Caco-2 (cell line): Measurements from ENCODE around the gene CC2D1A. TPM values are rescaled to one million over a fixed set of nuclear protein-coding genes. Genes with fewer than 3 reads are reported as not detected.
"Not testable (repeated sequence)": the region's sequence is repeated elsewhere in the genome, so short reads cannot be mapped to it uniquely, and the experiment has no call there.

Experiments used
- BruUV-seq: library from RNA; stranded (reverse); fragments of 400-500 nt; replicated peaks from 2 replicates; lab custom pipeline; 2021; lab: Mats Ljungman, UMichigan
- CTCF ChIA-PET: fragments of 300-600 bp; sonication (Branson Sonifier 250); formaldehyde crosslinking; loops from one replicate; lab custom pipeline; 2022; ENCODE audit warnings: antibody characterized with exemption; lab: Charles Lee
- POLR2A ChIA-PET: fragments of 300-600 bp; sonication (Branson Sonifier 250); formaldehyde crosslinking; loops from one replicate; lab custom pipeline; 2022; ENCODE audit warnings: antibody characterized with exemption; lab: Charles Lee
- DNase-seq, 2 experiments: peaks; one replicate each; pipeline versions ENCODE4 v3.0.0 to v3.0.0-alpha.2; 2020 to 2022
- H3K27me3 ChIP-seq: replicated peaks from 2 replicates; pipeline ENCODE4 v1.6.0; 2011; ENCODE audit warnings: low read length; ENCODE audit not compliant: control insufficient read depth, insufficient read depth
- H3K36me3 ChIP-seq: 2 replicates; pipeline ENCODE4 v1.5.1; 2011; ENCODE audit warnings: low read length; ENCODE audit not compliant: control insufficient read depth, insufficient read depth
- H3K4me1 ChIP-seq: fragments of 250-450 bp; sonication (Bioruptor Pico); 2 replicates; pipeline ENCODE4 v1.5.1; 2020; ENCODE audit warnings: mild to moderate bottlenecking
- H3K4me3 ChIP-seq: 2 replicates; pipeline ENCODE4 v1.5.1; 2011; ENCODE audit warnings: low read depth, mild to moderate bottlenecking, control low read depth, low read length
- H3K9me3 ChIP-seq: fragments of 250-450 bp; sonication (Bioruptor Pico); 2 replicates; pipeline ENCODE4 v1.5.1; 2020; ENCODE audit warnings: mild to moderate bottlenecking, moderate library complexity
- H3K27ac Mint-ChIP-seq: one replicate; pipeline ENCODE4 v1.8.0; 2022; ENCODE audit warnings: mixed read lengths; ENCODE audit not compliant: unreplicated experiment
- H3K27me3 Mint-ChIP-seq: one replicate; pipeline ENCODE4 v1.8.0; 2022; ENCODE audit warnings: mixed read lengths; ENCODE audit not compliant: insufficient read depth, unreplicated experiment
- H3K36me3 Mint-ChIP-seq: one replicate; pipeline ENCODE4 v1.8.0; 2022; ENCODE audit warnings: mild to moderate bottlenecking, mixed read lengths; ENCODE audit not compliant: insufficient read depth, unreplicated experiment
- H3K4me1 Mint-ChIP-seq: one replicate; pipeline ENCODE4 v1.8.0; 2022; ENCODE audit warnings: low read depth, mixed read lengths; ENCODE audit not compliant: unreplicated experiment
- H3K4me3 Mint-ChIP-seq: one replicate; pipeline ENCODE4 v1.8.0; 2022; ENCODE audit warnings: mild to moderate bottlenecking, moderate library complexity, mixed read lengths; ENCODE audit not compliant: unreplicated experiment
- H3K9me3 Mint-ChIP-seq: one replicate; pipeline ENCODE4 v1.8.0; 2022; ENCODE audit warnings: mixed read lengths; ENCODE audit not compliant: unreplicated experiment
- CTCF ChIP-seq, 2 experiments: fragments of 200-600 bp in 1 of 2; IDR thresholded peaks; 1 replicate in 1 of 2; 2 replicates in 1 of 2; pipeline versions ENCODE4 v1.5.1 to v1.8.0; 2011 to 2022; ENCODE audit warnings: antibody characterized with exemption in 1 of 2, control low read depth in 1 of 2, inconsistent platforms in 1 of 2, low read depth in 1 of 2, low read length in 1 of 2, mild to moderate bottlenecking in 1 of 2, moderate library complexity in 1 of 2; ENCODE audit not compliant: insufficient read depth in 1 of 2, severe bottlenecking in 1 of 2, unreplicated experiment in 1 of 2
- intact Hi-C: fragments of 100-400 bp; cut with micrococcal nuclease; formaldehyde crosslinking; loops from one replicate; pipeline ENCODE4 v1.10.0; 2022; ENCODE audit not compliant: unreplicated experiment
- total RNA-seq: library from RNA; stranded (reverse); gene quantifications from 2 replicates; pipeline ENCODE4 v1.2.3, GENCODE V29; 2022

Gene CC2D1A
- total RNA-seq, 1 experiment from 2014 or later = 48.2 TPM

DNA sequence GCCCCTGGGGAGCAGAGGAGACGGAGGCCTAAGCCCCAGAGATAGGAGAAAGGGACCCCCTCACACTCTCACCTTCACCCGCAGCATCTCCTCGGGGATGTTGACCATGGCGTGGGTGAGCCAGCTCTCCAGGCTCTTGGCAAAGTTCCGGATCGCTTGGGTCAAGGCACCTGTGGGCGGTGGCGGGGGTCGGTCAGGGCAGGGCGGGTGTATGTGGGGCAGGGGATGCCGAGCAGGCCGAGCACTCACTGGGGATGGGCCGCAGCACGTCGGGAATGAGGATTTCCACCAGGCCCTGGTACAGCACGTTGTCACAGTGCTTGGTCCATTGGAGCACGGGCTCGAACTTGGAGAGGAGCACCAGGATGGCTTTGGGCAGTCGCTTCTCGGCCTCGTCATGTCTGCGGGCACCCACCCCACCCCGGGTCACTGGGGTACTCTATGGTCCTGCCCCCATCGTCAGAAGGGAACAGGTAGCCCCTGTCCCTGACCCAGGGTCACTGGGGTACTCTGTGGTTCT lies 59.4 kb downstream of the CC2D1A start:
- CTCF ChIA-PET = no interaction called here

GRCh38 chr19:13965926-13966683 lies 60.1 kb downstream of the CC2D1A start:
- no peak overlapping the region for H3K27ac Mint-ChIP-seq
- TF ChIP-seq CTCF (IDR thresholded peaks at IDR 0.05; ENCODE audit: insufficient read depth in 1 of 2, low read depth in 1 of 2, low read length in 1 of 2, severe bottlenecking in 1 of 2, unreplicated experiment in 1 of 2) = no peak
- Histone ChIP-seq H3K4me1 (no peaks in the 10 kb centered on the region), H3K36me3 (0 out of 2 replicates have a peak, but pooled peaks cover 2% of the 10 kb centered on the region), H3K9me3 (no peaks in the 10 kb centered on the region), H3K4me3 (no peak overlapping the region), H3K27me3 (no peaks in the 10 kb centered on the region)
- DNase-seq = no peak
- no peaks in the 10 kb centered on the region for H3K27me3 Mint-ChIP-seq
- CTCF ChIA-PET = no interaction called here
- BruUV-seq = no TSS peak
- H3K9me3 Mint-ChIP-seq = no peaks in the 10 kb centered on the region
- intact Hi-C loops = no loop called here
- POLR2A ChIA-PET = no interaction called here
- H3K4me1 Mint-ChIP-seq = no peaks in the 10 kb centered on the region
- no peak overlapping the region for H3K4me3 Mint-ChIP-seq
- peaks cover 38% of the 10 kb centered on the region for H3K36me3 Mint-ChIP-seq

More for the DNA sequence above, 59.4 kb downstream of the CC2D1A start:
- no peak overlapping the region for H3K4me3 Mint-ChIP-seq
- peaks cover 38% of the 10 kb centered on the region for H3K36me3 Mint-ChIP-seq
- no peaks in the 10 kb centered on the region for H3K4me1 Mint-ChIP-seq
- Histone ChIP-seq H3K9me3 (no peaks in the 10 kb centered on the region), H3K4me3 (no peak overlapping the region), H3K27me3 (no peaks in the 10 kb centered on the region), H3K4me1 (no peaks in the 10 kb centered on the region), H3K36me3 (peaks cover 4% of the 10 kb centered on the region)
- BruUV-seq = no TSS peak
- no peaks in the 10 kb centered on the region for H3K9me3 Mint-ChIP-seq
- POLR2A ChIA-PET = no interaction called here
- DNase-seq = no peak
- TF ChIP-seq CTCF (IDR thresholded peaks at IDR 0.05; ENCODE audit: insufficient read depth in 1 of 2, low read depth in 1 of 2, low read length in 1 of 2, severe bottlenecking in 1 of 2, unreplicated experiment in 1 of 2) = no peak
- intact Hi-C loops = no loop called here
- no peaks in the 10 kb centered on the region for H3K27me3 Mint-ChIP-seq
- H3K27ac Mint-ChIP-seq = no peak overlapping the region

- Mint-ChIP-seq H3K27ac (no peak overlapping the region), H3K9me3 (no peaks in the 10 kb centered on the region), H3K4me1 (no peaks in the 10 kb centered on the region), H3K27me3 (no peaks in the 10 kb centered on the region), H3K36me3 (peaks cover 34% of the 10 kb centered on the region), H3K4me3 (no peak overlapping the region)
- no peak for DNase-seq
- no peak for TF ChIP-seq CTCF (IDR thresholded peaks at IDR 0.05; ENCODE audit: insufficient read depth in 1 of 2, low read depth in 1 of 2, low read length in 1 of 2, severe bottlenecking in 1 of 2, unreplicated experiment in 1 of 2)
- Histone ChIP-seq H3K9me3 (no peaks in the 10 kb centered on the region), H3K27me3 (no peaks in the 10 kb centered on the region), H3K36me3 (0 out of 2 replicates have a peak, but pooled peaks cover 2% of the 10 kb centered on the region), H3K4me1 (no peaks in the 10 kb centered on the region), H3K4me3 (no peak overlapping the region)
- POLR2A ChIA-PET = no interaction called here
- no TSS peak for BruUV-seq
- intact Hi-C loops = no loop called here
- CTCF ChIA-PET = no interaction called here
Measured at GRCh38 chr19:13966684-13967128, 60.7 kb downstream of the CC2D1A start.

GRCh38 chr19:13967206-13967605 lies 61.2 kb downstream of the CC2D1A start:
- H3K36me3 ChIP-seq, BruUV-seq, H3K27me3 Mint-ChIP-seq, H3K4me3 ChIP-seq, H3K4me1 ChIP-seq, H3K27ac Mint-ChIP-seq, H3K4me3 Mint-ChIP-seq, H3K27me3 ChIP-seq, POLR2A ChIA-PET, CTCF ChIA-PET, H3K9me3 ChIP-seq, intact Hi-C loops, DNase-seq, H3K9me3 Mint-ChIP-seq, H3K4me1 Mint-ChIP-seq: not testable (repeated sequence)
- H3K36me3 Mint-ChIP-seq = peaks cover 33% of the 10 kb centered on the region
